Brain microvascular endothelial cell (primary cell): ENCODE data around the gene FAM136A.

ENCODE experiments used
- DNase-seq: peaks from one replicate; pipeline ENCODE4 v3.0.0-alpha.2; 2020
- H3K27ac ChIP-seq: fragments of 250-450 bp; sonication (Bioruptor Pico); 2 replicates; pipeline ENCODE4 v1.5.1; 2020; ENCODE audit warnings: mild to moderate bottlenecking, moderate library complexity
- H3K27me3 ChIP-seq: fragments of 250-450 bp; sonication (Bioruptor Pico); replicated peaks from 2 replicates; pipeline ENCODE4 v1.5.1; 2020; ENCODE audit warnings: mild to moderate bottlenecking
- H3K36me3 ChIP-seq: fragments of 250-450 bp; sonication (Bioruptor Pico); replicated peaks from 2 replicates; pipeline ENCODE4 v1.5.1; 2020; ENCODE audit warnings: mild to moderate bottlenecking
- H3K4me3 ChIP-seq: 2 replicates; pipeline ENCODE4 v1.5.1; 2011; ENCODE audit warnings: low read depth, mild to moderate bottlenecking, control low read depth, low read length, moderate library complexity
- CTCF ChIP-seq: IDR thresholded peaks from 2 replicates; pipeline ENCODE4 v1.5.1; 2011; ENCODE audit warnings: low read depth, mild to moderate bottlenecking, moderate library complexity, low read length, control low read depth, inconsistent platforms; ENCODE audit errors: missing control alignments
- in situ Hi-C: cut with HindIII; loops from 2 replicates; pipeline ENCODE4 v1.10.0; 2017; ENCODE audit warnings: low sequenced_read_pairs, low pct_ligation_motif_present

Gene FAM136A

GRCh38 chr2:70301344-70302194 lies at the start of gene FAM136A:
Gene FAM136A, minus strand, starts transcription at chr2:70302067. Its CDS starts 56 bp downstream, at chr2:70302011.
- H3K27ac ChIP-seq: peak within 1 kb of the TSS; percentile 39
- peak; percentile 49 for DNase-seq
- no peaks in the 10 kb centered on the region for H3K27me3 ChIP-seq
- peak; percentile 78 for TF ChIP-seq CTCF
- peaks cover 4% of the 10 kb centered on the region for H3K36me3 ChIP-seq
- in situ Hi-C loops: no loop called here
- H3K4me3 ChIP-seq: peak within 1 kb of the TSS; percentile 89

- Histone ChIP-seq H3K4me3 (no peak overlapping the region), H3K27ac (no peak overlapping the region), H3K27me3 (peaks cover 1% of the 10 kb centered on the region), H3K36me3 (no peaks in the 10 kb centered on the region)
- DNase-seq: no peak
- no peak for TF ChIP-seq CTCF
- in situ Hi-C loops: no loop called here
Observed at GRCh38 chr2:70349921-70350685, 48.2 kb upstream of the FAM136A start.

GRCh38 chr2:70347831-70348230 lies 46.0 kb upstream of the FAM136A start:
- Histone ChIP-seq H3K4me3 (no peak overlapping the region), H3K36me3 (no peaks in the 10 kb centered on the region), H3K27me3 (peaks cover 1% of the 10 kb centered on the region), H3K27ac (no peak overlapping the region)
- in situ Hi-C loops: no loop called here
- no peak for TF ChIP-seq CTCF
- DNase-seq: no peak

GRCh38 chr2:70344195-70344594 lies 42.3 kb upstream of the FAM136A start:
- no peak overlapping the region for H3K27ac ChIP-seq

GRCh38 chr2:70341477-70341765 lies 39.6 kb upstream of the FAM136A start:
- H3K36me3 ChIP-seq: no peaks in the 10 kb centered on the region
- in situ Hi-C loops: no loop called here
- H3K27ac ChIP-seq: no peak overlapping the region
- H3K27me3 ChIP-seq: no peaks in the 10 kb centered on the region
- no peak overlapping the region for H3K4me3 ChIP-seq
- no peak for DNase-seq
- TF ChIP-seq CTCF: no peak

More at GRCh38 chr2:70344195-70344594, 42.3 kb upstream of the FAM136A start:
- H3K27me3 ChIP-seq: peaks cover 1% of the 10 kb centered on the region
- H3K4me3 ChIP-seq: no peak overlapping the region
- TF ChIP-seq CTCF: no peak
- DNase-seq: no peak
- no peaks in the 10 kb centered on the region for H3K36me3 ChIP-seq
- in situ Hi-C loops: no loop called here
